T-helper 22 cell (primary cell): ENCODE results near the gene GLI3.

Source experiments
- DNase-seq: peaks from one replicate; pipeline ENCODE4 v3.0.0-alpha.2; 2020; ENCODE audit warnings: low read depth

Gene GLI3

DNA sequence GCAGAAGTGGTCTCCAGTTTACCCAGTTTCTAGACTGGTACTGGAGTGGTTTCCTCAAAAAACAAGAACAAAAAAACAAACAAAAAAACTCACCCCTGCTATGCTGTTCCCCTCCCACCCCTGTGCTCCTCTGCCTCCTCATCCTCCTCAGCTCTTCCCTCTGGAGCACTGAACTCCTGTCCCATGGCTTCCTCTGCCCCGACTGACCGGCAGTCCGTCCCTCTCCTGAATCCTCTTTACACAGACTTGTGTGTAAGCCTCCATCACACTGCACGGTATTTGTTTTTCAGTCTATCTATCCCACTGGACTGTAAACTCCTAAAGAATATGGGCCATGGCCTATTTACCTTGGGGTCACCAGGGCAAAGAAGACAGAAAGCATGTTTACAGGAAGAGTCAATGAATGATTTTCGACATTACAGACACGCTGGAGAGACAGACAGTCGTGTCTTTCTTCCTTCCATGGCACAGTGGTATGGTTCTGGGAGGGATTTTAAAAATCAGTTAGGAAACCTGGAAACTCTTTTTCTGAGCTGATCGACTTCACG, 265.3 kb downstream of the GLI3 start:
- no peak for DNase-seq

GRCh38 chr7:41970941-41971340, 266.1 kb downstream of the GLI3 start:
- DNase-seq = no peak

GRCh38 chr7:41969561-41970105, 267.4 kb downstream of the GLI3 start:
- DNase-seq = no peak

DNA sequence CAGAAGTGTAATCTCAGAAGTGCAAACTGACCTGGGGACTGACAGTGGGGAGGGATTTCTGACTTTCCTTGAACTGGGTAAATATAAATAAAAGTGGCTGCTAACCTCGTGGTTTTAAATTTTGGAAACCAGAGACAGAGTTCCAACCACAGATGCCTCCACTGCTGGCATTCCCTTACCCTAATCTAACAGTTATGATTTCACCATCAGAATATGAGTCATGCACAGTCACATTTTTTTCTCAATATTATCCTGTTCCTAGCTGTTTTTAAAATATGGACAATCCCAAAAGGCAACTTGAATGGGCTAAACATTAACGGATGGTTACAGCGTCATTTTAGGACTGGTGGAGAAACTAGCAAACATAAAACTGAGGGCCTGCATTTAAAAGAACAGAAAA, 269.9 kb downstream of the GLI3 start:
- no peak for DNase-seq

GRCh38 chr7:41965951-41966505, 271.0 kb downstream of the GLI3 start:
- DNase-seq = no peak

- no peak for DNase-seq
These were observed 271.9 kb downstream of the GLI3 start for GRCh38 chr7:41964849-41965745.

DNA sequence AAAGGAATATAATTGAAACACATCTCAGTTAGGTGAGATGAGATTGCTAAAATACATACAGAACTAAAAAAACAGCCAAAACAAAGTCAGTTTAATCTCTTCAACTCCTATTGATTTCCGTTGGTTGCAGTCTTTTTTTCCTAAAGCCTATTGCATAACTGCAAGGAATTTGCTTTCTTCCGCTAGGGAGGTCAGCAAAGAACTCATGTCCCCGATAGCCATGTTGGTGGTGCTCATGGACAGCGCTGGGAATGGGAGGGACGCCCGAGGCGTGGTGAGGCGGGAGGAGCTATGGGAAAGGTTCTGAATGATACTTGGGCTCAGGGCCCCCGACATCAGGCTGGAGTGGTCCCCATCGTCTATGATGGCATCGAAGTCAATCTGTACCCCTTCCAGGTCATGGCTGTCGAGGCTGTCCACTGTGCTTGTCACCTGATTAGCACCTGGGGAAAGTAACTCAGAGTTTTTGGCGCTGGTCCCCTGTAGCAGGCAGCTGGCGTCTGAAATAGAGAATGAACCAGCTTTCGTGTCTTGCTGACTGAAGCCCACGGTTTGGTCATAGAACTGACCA, 272.7 kb downstream of the GLI3 start:
- no peak for DNase-seq

GRCh38 chr7:41956705-41957104, 280.3 kb downstream of the GLI3 start:
- DNase-seq = no peak

DNA sequence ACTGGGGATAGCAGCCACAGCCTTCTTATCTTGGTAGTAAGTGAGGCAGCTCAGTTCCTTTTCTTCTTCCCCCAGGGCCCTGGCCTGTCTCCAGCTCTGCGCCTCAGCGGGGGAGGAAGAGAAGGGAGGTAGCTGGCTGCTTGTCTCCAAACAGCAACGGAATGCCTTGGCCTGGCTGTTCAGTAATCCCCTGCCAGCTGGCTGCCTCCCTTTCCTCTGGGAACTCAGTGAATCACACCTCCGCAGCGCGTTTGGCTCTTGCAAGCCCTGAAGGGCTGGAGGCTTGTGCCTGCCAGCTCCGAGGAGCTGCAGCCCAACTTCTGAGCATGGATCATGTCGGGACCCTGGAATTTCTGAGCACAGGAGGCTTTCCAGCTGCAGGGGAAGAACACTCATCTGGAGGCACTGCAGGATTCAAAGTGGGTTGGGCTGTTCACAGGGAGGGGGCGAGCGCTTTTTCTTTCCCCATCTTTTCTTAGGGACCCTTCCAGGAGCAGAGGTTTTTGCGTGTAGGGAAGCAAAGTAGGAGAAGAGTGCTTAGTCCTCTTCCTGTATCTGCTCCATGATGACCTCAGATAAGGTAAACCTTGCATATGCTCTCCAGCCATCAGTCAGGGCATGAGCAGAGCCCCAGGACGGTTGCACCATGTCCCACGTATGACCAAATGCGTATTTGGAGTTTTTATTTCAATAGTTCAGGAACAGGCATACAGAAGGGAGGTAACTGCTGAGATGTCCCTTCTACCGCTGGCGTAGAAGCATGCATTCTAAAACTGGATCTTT, 280.9 kb downstream of the GLI3 start:
- no peak for DNase-seq

DNA sequence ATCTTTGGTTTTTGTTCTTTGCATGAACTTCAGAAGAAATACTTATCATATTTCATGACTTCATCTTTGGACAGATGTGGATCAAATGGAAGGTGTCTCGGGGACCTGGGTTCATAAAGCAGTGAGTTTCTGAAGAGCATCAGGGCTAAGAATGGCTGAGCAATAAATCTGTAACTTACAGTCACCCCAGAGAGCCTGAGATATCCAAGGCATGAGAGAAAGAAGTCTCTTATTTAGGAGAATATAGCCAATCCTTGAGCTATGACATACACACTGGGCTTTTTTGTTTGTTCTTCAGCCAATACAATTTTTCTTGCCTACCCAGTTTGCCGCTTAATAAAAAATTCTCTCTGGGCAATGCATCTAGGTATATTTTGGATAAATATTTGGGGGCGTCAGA, 281.6 kb downstream of the GLI3 start:
- no peak for DNase-seq

DNA sequence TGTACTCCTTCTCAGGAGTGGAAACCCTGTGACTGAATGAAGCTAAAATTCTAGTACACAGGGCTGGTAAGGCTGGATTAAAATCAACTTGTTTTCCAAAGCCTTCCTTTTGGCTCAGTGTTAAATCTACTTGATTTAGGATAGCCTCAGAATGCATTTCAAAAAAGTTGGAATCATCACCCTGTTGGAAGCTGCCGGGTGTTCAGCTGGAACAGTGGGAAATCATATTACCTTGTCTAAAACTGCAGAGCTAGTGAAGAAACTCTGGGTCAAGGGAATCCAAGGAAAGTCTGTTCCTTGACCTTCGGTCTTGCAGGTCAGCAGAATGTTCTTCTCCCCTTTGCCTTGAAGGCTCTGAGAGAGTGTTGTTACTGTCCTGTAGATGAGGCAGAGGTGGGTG, 282.0 kb downstream of the GLI3 start:
- no peak for DNase-seq

GRCh38 chr7:41948503-41948902, 288.5 kb downstream of the GLI3 start:
- DNase-seq = no peak

GRCh38 chr7:41943094-41943577, 293.9 kb downstream of the GLI3 start:
- DNase-seq = peak; percentile 5

DNA sequence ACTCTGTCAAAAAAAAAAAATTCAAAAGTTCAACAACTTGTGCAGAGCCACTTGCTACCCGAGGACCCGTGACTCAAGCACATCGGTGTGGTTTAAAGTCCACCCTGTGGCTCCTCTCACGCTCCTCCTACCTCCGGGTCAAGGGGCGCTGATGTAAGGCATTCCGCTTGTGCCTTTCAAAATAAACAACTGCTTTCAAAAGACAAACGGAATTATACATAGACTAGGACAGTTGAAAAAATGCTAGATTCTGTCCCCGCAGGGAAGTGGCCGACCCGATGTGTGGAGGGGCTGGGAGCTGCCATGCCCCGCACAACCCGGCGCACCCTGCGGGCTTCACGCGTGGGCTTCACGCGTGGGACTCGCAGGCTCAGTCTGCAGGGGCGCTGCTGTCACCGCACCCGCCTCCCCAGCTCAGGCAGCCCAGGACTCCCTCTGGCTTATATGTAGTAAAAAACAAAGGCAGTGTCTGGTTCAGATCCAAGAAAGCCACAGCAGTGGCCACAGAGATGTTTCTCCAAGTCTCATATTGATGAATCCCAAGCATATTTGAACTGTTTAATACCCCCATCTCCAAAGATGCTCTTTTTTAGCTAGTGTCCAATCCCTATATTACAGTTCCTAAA, 294.4 kb downstream of the GLI3 start:
- no peak for DNase-seq

DNA sequence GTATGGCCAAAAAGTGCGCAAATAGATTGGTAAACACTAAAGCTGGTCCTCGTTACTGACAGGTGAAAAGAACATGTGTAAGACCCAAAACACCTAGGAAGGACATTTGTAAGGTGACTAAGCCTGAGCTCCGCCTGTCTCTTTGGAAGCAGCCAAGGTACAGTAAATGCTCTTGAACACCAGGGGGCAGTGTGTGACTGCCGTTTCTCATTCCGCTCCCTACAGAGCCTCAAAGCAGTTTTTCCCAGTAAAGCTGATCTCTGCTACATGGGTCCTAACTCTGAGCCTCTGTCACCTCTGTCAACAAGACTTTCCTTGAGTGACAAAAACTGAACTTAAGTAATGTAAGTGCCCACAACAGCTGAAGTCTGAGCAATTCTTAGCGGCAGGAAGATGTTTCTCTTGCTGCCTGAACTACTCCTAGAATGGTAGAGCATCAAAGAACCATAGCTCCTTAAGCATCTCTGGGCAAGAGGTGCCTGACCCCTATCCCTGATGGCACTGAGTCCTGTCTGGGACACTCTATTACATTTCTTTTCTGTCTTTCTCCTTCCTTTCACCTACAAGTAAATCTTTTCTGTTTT, 296.2 kb downstream of the GLI3 start:
- peak; percentile 1 for DNase-seq

GRCh38 chr7:41938371-41938770, 298.6 kb downstream of the GLI3 start:
- no peak for DNase-seq

DNA sequence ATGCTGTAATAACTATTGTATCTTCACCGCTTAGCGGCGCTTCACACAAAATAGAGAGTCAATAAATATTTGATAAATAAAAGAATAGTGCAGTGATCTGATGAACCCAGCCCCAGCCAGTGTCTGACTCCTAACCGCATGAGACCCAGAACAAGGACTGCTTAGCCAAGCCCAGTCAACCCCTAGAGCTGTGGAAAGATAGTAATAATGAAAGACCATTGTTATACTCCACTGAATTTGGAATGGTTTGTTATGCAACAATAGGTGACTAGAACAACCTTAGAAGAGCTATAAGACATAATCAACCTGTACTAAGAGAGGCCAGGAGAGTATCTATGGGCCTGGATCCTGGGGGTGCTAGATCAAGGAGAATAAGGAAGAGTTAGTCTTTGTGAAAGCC, 303.6 kb downstream of the GLI3 start:
- DNase-seq = no peak

DNA sequence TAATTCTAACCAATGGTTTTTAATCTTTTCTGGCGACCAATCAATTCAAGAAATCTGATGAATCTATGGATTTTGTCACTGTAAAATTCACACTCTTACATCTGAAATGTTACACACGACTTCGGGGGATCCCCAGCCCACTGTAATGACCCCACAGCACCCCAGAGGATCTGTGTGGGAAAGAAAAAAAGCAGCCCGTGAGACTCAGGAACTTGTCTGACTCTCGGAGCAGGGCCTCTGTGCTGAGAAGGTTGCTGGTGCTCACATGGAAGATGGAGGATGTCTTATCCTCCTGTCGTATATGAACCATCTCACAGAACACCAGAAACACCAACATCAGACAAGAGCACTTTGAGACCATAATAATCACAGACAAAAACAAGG, 305.8 kb downstream of the GLI3 start:
- DNase-seq = no peak

- no peak for DNase-seq
These were observed 306.3 kb downstream of the GLI3 start for GRCh38 chr7:41930538-41931262.

- no peak for DNase-seq
These were observed 308.2 kb downstream of the GLI3 start for GRCh38 chr7:41928781-41929180.
